GM06990 (cell line): ENCODE data around the gene TM2D3.

Experiments used
- DNase-seq: peaks from one replicate; pipeline ENCODE4 v3.0.0-alpha.2; 2011; ENCODE audit not compliant: insufficient read length; ENCODE audit errors: extremely low read depth
- H3K27me3 ChIP-seq: replicated peaks from 2 replicates; pipeline ENCODE4 v1.6.0; 2011; ENCODE audit warnings: low read length; ENCODE audit not compliant: control insufficient read depth, insufficient read depth
- H3K36me3 ChIP-seq: 2 replicates; pipeline ENCODE4 v1.5.1; 2011; ENCODE audit warnings: low read length; ENCODE audit not compliant: control insufficient read depth, insufficient read depth
- H3K4me3 ChIP-seq: replicated peaks from 2 replicates; pipeline ENCODE4 v1.5.1; 2011; ENCODE audit warnings: low read depth, mild to moderate bottlenecking, control low read depth, low read length
- CTCF ChIP-seq: IDR thresholded peaks from 2 replicates; pipeline ENCODE4 v1.5.1; 2011; ENCODE audit warnings: low read length, control low read depth, mild to moderate bottlenecking, inconsistent platforms; ENCODE audit not compliant: insufficient read depth, poor library complexity, severe bottlenecking

TM2D3 gene

GRCh38 chr15:101612676-101613075 lies 39.5 kb downstream of the TM2D3 start:
- no peak overlapping the region for H3K4me3 ChIP-seq
- DNase-seq = no peak
- H3K36me3 ChIP-seq = no peaks in the 10 kb centered on the region
- H3K27me3 ChIP-seq = no peaks in the 10 kb centered on the region
- TF ChIP-seq CTCF = no peak

- TF ChIP-seq CTCF = no peak
- H3K27me3 ChIP-seq = no peaks in the 10 kb centered on the region
- DNase-seq = no peak
- H3K36me3 ChIP-seq = no peaks in the 10 kb centered on the region
- H3K4me3 ChIP-seq = no peak overlapping the region
These were observed 40.4 kb downstream of the TM2D3 start for GRCh38 chr15:101611580-101612299.

GRCh38 chr15:101611007-101611406 lies 41.2 kb downstream of the TM2D3 start:
- no peak for DNase-seq
- no peak for TF ChIP-seq CTCF
- no peaks in the 10 kb centered on the region for H3K27me3 ChIP-seq
- H3K4me3 ChIP-seq = no peak overlapping the region
- H3K36me3 ChIP-seq = no peaks in the 10 kb centered on the region

GRCh38 chr15:101610611-101611000 lies 41.6 kb downstream of the TM2D3 start:
- no peaks in the 10 kb centered on the region for H3K36me3 ChIP-seq
- H3K27me3 ChIP-seq = no peaks in the 10 kb centered on the region
- no peak overlapping the region for H3K4me3 ChIP-seq
- TF ChIP-seq CTCF = no peak
- no peak for DNase-seq

- Histone ChIP-seq H3K27me3 (no peaks in the 10 kb centered on the region), H3K4me3 (no peak overlapping the region), H3K36me3 (no peaks in the 10 kb centered on the region)
- DNase-seq = no peak
- TF ChIP-seq CTCF = no peak
These were observed 42.2 kb downstream of the TM2D3 start for GRCh38 chr15:101609742-101610610.
